Endodermal cell (in vitro differentiated cells): Measurements from ENCODE around the gene STIM1. TPM values are rescaled to one million over a fixed set of nuclear protein-coding genes. Genes with fewer than 3 reads are reported as not detected.
"Not testable (repeated sequence)": the region's sequence is repeated elsewhere in the genome, so short reads cannot be mapped to it uniquely, and the experiment has no call there.

ENCODE experiments used
- DNase-seq: peaks from one replicate; pipeline ENCODE4 v3.0.0-alpha.2; 2017
- H3K27ac ChIP-seq: 2 replicates; pipeline ENCODE4 v1.5.1; 2013; ENCODE audit warnings: mild to moderate bottlenecking, low read depth, low read length, moderate library complexity
- H3K27me3 ChIP-seq: 2 replicates; pipeline ENCODE4 v1.6.1; 2013; ENCODE audit warnings: mild to moderate bottlenecking, low read length, moderate library complexity; ENCODE audit not compliant: insufficient read depth, control insufficient read depth, poor library complexity, severe bottlenecking
- H3K36me3 ChIP-seq: 2 replicates; pipeline ENCODE4 v1.7.0; 2013; ENCODE audit warnings: mild to moderate bottlenecking, low read length, moderate library complexity; ENCODE audit not compliant: control insufficient read depth, insufficient read depth
- H3K4me1 ChIP-seq: one replicate; pipeline ENCODE4 v1.7.0; 2013; ENCODE audit warnings: low read length; ENCODE audit not compliant: control insufficient read depth, insufficient read depth
- H3K4me3 ChIP-seq: 2 replicates; pipeline ENCODE4 v1.5.1; 2013; ENCODE audit warnings: mild to moderate bottlenecking, low read length, moderate library complexity
- H3K9ac ChIP-seq: 2 replicates; pipeline ENCODE4 v1.6.1; 2013; ENCODE audit warnings: mild to moderate bottlenecking, low read length, moderate library complexity; ENCODE audit not compliant: poor library complexity, severe bottlenecking; ENCODE audit errors: extremely low read depth
- H3K9me3 ChIP-seq: 2 replicates; pipeline ENCODE4 v1.6.1; 2013; ENCODE audit warnings: mild to moderate bottlenecking, low read length, moderate library complexity; ENCODE audit not compliant: control insufficient read depth
- H3K27ac Mint-ChIP-seq: 2 replicates; pipeline ENCODE4 v1.8.0; 2020; ENCODE audit warnings: mixed read lengths
- H3K27me3 Mint-ChIP-seq: 2 replicates; pipeline ENCODE4 v1.8.0; 2021; ENCODE audit warnings: mild to moderate bottlenecking, mixed read lengths; ENCODE audit not compliant: insufficient read depth
- H3K36me3 Mint-ChIP-seq: 2 replicates; pipeline ENCODE4 v1.8.0; 2020; ENCODE audit warnings: low read depth, mixed read lengths
- H3K4me1 Mint-ChIP-seq: 2 replicates; pipeline ENCODE4 v1.8.0; 2020; ENCODE audit warnings: mixed read lengths
- H3K4me3 Mint-ChIP-seq: 2 replicates; pipeline ENCODE4 v1.8.0; 2020; ENCODE audit warnings: mild to moderate bottlenecking, moderate library complexity, mixed read lengths
- H3K9me3 Mint-ChIP-seq: 2 replicates; pipeline ENCODE4 v1.8.0; 2020; ENCODE audit warnings: mild to moderate bottlenecking, mixed read lengths
- WGBS, 2 experiments: methylation state at CpG; one replicate each; pipeline versions ENCODE4 v1.1.5 to v1.1.7; 2013; ENCODE audit warnings: missing lambda C conversion rate in 2 of 2, mixed read lengths in 1 of 2; ENCODE audit not compliant: insufficient coverage in 1 of 2, insufficient read length in 1 of 2; 5-methylcytosine and 5-hydroxymethylcytosine counted together
- total RNA-seq, 2 donors: library from RNA; stranded (reverse); fragmentation: NEBNext Ultra II Directional in 1 of 2; extraction: Animal tissue kit (Norgen Biotek cat#: 25700) in 1 of 2; gene quantifications; 2 replicates in 1 of 2; 3 replicates in 1 of 2; pipeline ENCODE4 v1.2.1, GENCODE V29; 2021
- TF ChIP-seq, protein P1 (sequence below): fragments of 200-600 bp; sonication (generic); conservative IDR thresholded peaks from 2 replicates; pipeline ENCODE4 v1.5.0; 2021; ENCODE audit warnings: antibody characterized with exemption, mild to moderate bottlenecking

STIM1 gene
- total RNA-seq, 2 donors from 2014 or later = 20.9 to 27.9 TPM

DNA sequence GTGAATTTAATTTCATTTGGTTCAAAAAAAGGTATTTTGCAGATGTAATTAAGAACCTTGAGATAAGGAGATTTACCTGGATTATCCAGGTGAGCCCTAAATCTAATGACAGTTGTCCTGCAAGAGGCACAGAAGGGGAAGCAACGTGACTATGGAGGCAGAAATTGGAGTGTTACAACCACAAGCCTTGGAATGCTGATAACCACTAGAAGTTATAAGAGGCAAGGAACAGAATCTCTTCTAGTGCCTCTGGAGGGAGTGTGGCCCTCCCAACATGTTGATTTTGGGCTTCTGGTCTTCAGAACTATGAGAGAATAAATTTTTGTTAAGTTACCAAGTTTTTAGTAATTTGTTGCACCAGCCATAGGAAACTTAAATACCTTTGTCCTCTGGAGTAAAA, 271.9 kb downstream of the STIM1 start:
- Mint-ChIP-seq H3K4me3 (no peak overlapping the region), H3K4me1 (peaks cover 5% of the 10 kb centered on the region), H3K9me3 (no peaks in the 10 kb centered on the region), H3K36me3 (peaks cover 54% of the 10 kb centered on the region), H3K27me3 (no peaks in the 10 kb centered on the region), H3K27ac (no peak overlapping the region)
- Histone ChIP-seq H3K27me3 (no peaks in the 10 kb centered on the region), H3K36me3 (peaks cover 80% of the 10 kb centered on the region), H3K4me3 (no peak overlapping the region), H3K4me1 (no peaks in the 10 kb centered on the region), H3K9ac (no peak overlapping the region), H3K27ac (no peak overlapping the region), H3K9me3 (peaks cover 4% of the 10 kb centered on the region)
- 88 to 90% methylated on average over 1 of the region's 1 CpG for WGBS, 2 experiments
- TF ChIP-seq, protein P1, sequence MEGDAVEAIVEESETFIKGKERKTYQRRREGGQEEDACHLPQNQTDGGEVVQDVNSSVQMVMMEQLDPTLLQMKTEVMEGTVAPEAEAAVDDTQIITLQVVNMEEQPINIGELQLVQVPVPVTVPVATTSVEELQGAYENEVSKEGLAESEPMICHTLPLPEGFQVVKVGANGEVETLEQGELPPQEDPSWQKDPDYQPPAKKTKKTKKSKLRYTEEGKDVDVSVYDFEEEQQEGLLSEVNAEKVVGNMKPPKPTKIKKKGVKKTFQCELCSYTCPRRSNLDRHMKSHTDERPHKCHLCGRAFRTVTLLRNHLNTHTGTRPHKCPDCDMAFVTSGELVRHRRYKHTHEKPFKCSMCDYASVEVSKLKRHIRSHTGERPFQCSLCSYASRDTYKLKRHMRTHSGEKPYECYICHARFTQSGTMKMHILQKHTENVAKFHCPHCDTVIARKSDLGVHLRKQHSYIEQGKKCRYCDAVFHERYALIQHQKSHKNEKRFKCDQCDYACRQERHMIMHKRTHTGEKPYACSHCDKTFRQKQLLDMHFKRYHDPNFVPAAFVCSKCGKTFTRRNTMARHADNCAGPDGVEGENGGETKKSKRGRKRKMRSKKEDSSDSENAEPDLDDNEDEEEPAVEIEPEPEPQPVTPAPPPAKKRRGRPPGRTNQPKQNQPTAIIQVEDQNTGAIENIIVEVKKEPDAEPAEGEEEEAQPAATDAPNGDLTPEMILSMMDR = no peak
- DNase-seq = no peak

DNA sequence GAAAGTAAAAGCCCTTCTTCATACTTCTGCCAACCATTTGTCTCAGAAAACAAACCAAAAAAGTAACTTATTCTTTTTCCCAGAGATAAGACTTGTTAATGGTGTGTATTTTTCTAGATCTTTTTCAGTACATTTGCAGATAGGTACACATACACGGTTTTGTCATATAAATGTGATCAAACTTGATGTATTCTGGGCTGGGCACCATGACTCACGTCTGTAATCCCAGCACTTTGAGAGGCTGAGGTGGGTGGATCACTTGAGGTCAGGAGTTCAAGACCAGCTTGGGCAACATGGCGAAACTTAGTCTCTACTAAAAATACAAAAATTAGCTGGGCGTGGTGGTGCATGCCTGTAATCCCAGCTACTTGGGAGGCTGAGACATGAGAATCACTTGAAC, 274.8 kb downstream of the STIM1 start:
- not testable (repeated sequence) for H3K4me3 Mint-ChIP-seq, H3K9me3 Mint-ChIP-seq, H3K4me3 ChIP-seq, H3K4me1 ChIP-seq, H3K9me3 ChIP-seq, H3K27ac Mint-ChIP-seq, DNase-seq, H3K27me3 ChIP-seq, H3K27me3 Mint-ChIP-seq, H3K27ac ChIP-seq, H3K9ac ChIP-seq, H3K4me1 Mint-ChIP-seq
- peaks cover 56% of the 10 kb centered on the region for H3K36me3 Mint-ChIP-seq
- 96 to 100% methylated on average over 3 to 4 of the region's 4 CpGs for WGBS, 2 experiments
- peaks cover 91% of the 10 kb centered on the region for H3K36me3 ChIP-seq

DNA sequence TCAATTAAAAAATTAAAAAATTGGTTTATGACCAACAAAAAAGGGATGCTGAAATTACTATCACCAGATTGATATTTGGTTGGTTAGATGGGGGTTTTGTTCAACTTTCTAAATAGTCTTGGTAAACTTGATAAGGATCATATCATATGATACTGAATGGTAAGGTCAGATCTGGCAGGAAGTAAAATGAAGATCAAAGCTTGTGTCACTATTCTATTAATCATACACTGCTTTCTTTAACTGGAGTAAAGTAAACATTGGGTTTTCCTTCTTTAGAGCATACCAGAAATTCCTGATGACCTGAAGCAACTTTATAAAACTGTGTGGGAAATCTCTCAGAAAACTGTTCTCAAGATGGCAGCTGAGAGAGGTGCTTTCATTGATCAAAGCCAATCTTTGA, 279.3 kb downstream of the STIM1 start:
- Histone ChIP-seq H3K9me3 (peaks cover 33% of the 10 kb centered on the region), H3K27ac (no peak overlapping the region), H3K36me3 (peaks cover 77% of the 10 kb centered on the region), H3K9ac (no peak overlapping the region), H3K4me3 (no peak overlapping the region), H3K4me1 (no peaks in the 10 kb centered on the region), H3K27me3 (no peaks in the 10 kb centered on the region)
- no peaks in the 10 kb centered on the region for H3K4me1 Mint-ChIP-seq
- peaks cover 18% of the 10 kb centered on the region for H3K9me3 Mint-ChIP-seq
- DNase-seq = no peak
- no peak overlapping the region for H3K27ac Mint-ChIP-seq
- H3K36me3 Mint-ChIP-seq = peaks cover 67% of the 10 kb centered on the region
- TF ChIP-seq, protein P1 = no peak
- no peak overlapping the region for H3K4me3 Mint-ChIP-seq
- no peaks in the 10 kb centered on the region for H3K27me3 Mint-ChIP-seq

DNA sequence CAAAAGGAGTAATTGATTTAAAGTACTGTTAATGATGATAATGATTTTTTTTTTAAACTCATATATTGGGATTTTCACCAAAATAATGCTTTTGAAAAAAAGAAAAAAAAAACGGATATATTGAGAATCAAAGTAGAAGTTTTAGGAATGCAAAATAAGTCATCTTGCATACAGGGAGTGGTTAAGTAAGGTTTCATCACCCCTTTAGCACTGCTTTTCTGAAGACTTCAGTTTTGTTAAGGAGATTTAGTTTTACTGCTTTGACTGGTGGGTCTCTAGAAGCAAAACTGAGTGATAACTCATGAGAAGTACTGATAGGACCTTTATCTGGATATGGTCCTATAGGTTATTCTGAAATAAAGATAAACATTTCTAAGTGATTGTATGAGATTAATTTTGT, 283.0 kb downstream of the STIM1 start:
- no peaks in the 10 kb centered on the region for H3K4me1 Mint-ChIP-seq
- peaks cover 28% of the 10 kb centered on the region for H3K9me3 Mint-ChIP-seq

More for the DNA sequence above, 283.0 kb downstream of the STIM1 start:
- TF ChIP-seq, protein P1 = no peak
- Mint-ChIP-seq H3K4me3 (no peak overlapping the region), H3K27ac (no peak overlapping the region), H3K27me3 (no peaks in the 10 kb centered on the region), H3K36me3 (peaks cover 69% of the 10 kb centered on the region)
- H3K4me3 ChIP-seq = no peak overlapping the region
- peaks cover 62% of the 10 kb centered on the region for H3K36me3 ChIP-seq
- H3K9ac ChIP-seq = no peak overlapping the region
- 100% methylated on average over 1 of the region's 1 CpG for WGBS, 2 experiments
- DNase-seq = no peak
- no peaks in the 10 kb centered on the region for H3K4me1 ChIP-seq
- no peak overlapping the region for H3K27ac ChIP-seq
- no peaks in the 10 kb centered on the region for H3K27me3 ChIP-seq
- peaks cover 37% of the 10 kb centered on the region for H3K9me3 ChIP-seq
